OCI-LY7 (cell line): ENCODE data around the gene SLC38A4. TPM values are rescaled to one million over a fixed set of nuclear protein-coding genes. Genes with fewer than 3 reads are reported as not detected.
"Not testable (repeated sequence)": the region's sequence is repeated elsewhere in the genome, so short reads cannot be mapped to it uniquely, and the experiment has no call there.

Experiments
- BruUV-seq: library from RNA; stranded (reverse); fragments of 400-500 nt; replicated peaks from 2 replicates; lab custom pipeline; 2021; lab: Mats Ljungman, UMichigan
- CTCF ChIA-PET: fragments of 300-600 bp; sonication (Branson Sonifier 250); formaldehyde crosslinking; loops from one replicate; lab custom pipeline; 2022; ENCODE audit warnings: antibody characterized with exemption; ENCODE audit not compliant: unreplicated experiment; lab: Charles Lee
- POLR2A ChIA-PET: fragments of 300-600 bp; sonication (Branson Sonifier 250); formaldehyde crosslinking; loops from one replicate; lab custom pipeline; 2022; ENCODE audit warnings: antibody characterized with exemption; lab: Charles Lee
- DNase-seq: peaks from one replicate; pipeline ENCODE4 v3.0.0-alpha.2; 2015; ENCODE audit warnings: low spot score
- H2AFZ ChIP-seq: fragments of 200-600 bp; sonication (generic), shearing (Covaris generic); 2 replicates; pipeline ENCODE4 v1.6.1; 2014; ENCODE audit warnings: mild to moderate bottlenecking, antibody characterized with exemption, low read length, moderate library complexity
- H3K27ac ChIP-seq: fragments of 200-600 bp; sonication (generic); 2 replicates; pipeline ENCODE4 v1.5.1; 2014; ENCODE audit warnings: mixed run types, low read depth, mild to moderate bottlenecking, moderate library complexity, low read length, inconsistent platforms; ENCODE audit not compliant: poor library complexity, severe bottlenecking
- H3K36me3 ChIP-seq: fragments of 200-600 bp; sonication (generic); 2 replicates; pipeline ENCODE4 v1.6.1; 2014; ENCODE audit warnings: mild to moderate bottlenecking, antibody characterized with exemption, low read length, moderate library complexity, mixed read lengths; ENCODE audit not compliant: insufficient read depth
- H3K4me1 ChIP-seq: fragments of 200-600 bp; sonication (generic); 2 replicates; pipeline ENCODE4 v1.5.1; 2014; ENCODE audit warnings: mild to moderate bottlenecking, low read length; ENCODE audit not compliant: insufficient read depth, poor library complexity, severe bottlenecking
- H3K4me2 ChIP-seq: fragments of 200-600 bp; sonication (generic); 2 replicates; pipeline ENCODE4 v1.6.1; 2014; ENCODE audit warnings: mild to moderate bottlenecking, low read length
- H3K4me3 ChIP-seq: fragments of 200-600 bp; sonication (generic); 2 replicates; pipeline ENCODE4 v1.5.1; 2014; ENCODE audit warnings: mild to moderate bottlenecking, low read depth, low read length; ENCODE audit not compliant: poor library complexity, severe bottlenecking
- H3K79me2 ChIP-seq: fragments of 200-600 bp; sonication (generic); 2 replicates; pipeline ENCODE4 v1.6.1; 2016; ENCODE audit warnings: low read depth, mild to moderate bottlenecking, low read length, moderate library complexity, mixed read lengths; ENCODE audit not compliant: insufficient read depth
- H3K9me2 ChIP-seq: fragments of 200-600 bp; sonication (generic); 2 replicates; pipeline ENCODE4 v1.6.1; 2016; ENCODE audit warnings: mild to moderate bottlenecking, low read length, mixed read lengths; ENCODE audit not compliant: insufficient read depth
- H3K9me3 ChIP-seq: fragments of 200-600 bp; sonication (generic); 2 replicates; pipeline ENCODE4 v1.6.1; 2014; ENCODE audit warnings: mild to moderate bottlenecking, mixed run types, low read length, mixed read lengths
- H4K20me1 ChIP-seq: fragments of 200-600 bp; sonication (generic); 2 replicates; pipeline ENCODE4 v1.6.1; 2014; ENCODE audit warnings: mild to moderate bottlenecking, antibody characterized with exemption, low read length, moderate library complexity, mixed read lengths; ENCODE audit not compliant: insufficient read depth
- EZH2phosphoT487 ChIP-seq: fragments of 200-600 bp; sonication (generic); IDR thresholded peaks from 2 replicates; pipeline ENCODE4 v1.6.1; 2018; ENCODE audit warnings: low read depth, borderline replicate concordance, mild to moderate bottlenecking, mixed run types, antibody characterized with exemption, low read length, moderate library complexity, mixed read lengths
- intact Hi-C: fragments of 100-400 bp; cut with micrococcal nuclease; formaldehyde crosslinking; loops from one replicate; pipeline ENCODE4 v1.10.0; 2022; ENCODE audit not compliant: unreplicated experiment
- total RNA-seq, 2 experiments: library from RNA; depleted of rRNA in 1 of 2; stranded (reverse); fragments of >200 nt in 1 of 2; shearing (Covaris generic) in 1 of 2; gene quantifications; 2 replicates each; pipeline ENCODE4 v1.2.3, GENCODE V29; 2014 to 2022
- TF ChIP-seq, protein P1 (sequence below): fragments of 200-600 bp; sonication (generic); conservative IDR thresholded peaks from 2 replicates; pipeline ENCODE4 v1.5.1; 2014; ENCODE audit warnings: mild to moderate bottlenecking, antibody characterized with exemption, low read length, moderate library complexity, mixed read lengths

SLC38A4 gene
- total RNA-seq, 2 experiments from 2014 or later: not detected

DNA sequence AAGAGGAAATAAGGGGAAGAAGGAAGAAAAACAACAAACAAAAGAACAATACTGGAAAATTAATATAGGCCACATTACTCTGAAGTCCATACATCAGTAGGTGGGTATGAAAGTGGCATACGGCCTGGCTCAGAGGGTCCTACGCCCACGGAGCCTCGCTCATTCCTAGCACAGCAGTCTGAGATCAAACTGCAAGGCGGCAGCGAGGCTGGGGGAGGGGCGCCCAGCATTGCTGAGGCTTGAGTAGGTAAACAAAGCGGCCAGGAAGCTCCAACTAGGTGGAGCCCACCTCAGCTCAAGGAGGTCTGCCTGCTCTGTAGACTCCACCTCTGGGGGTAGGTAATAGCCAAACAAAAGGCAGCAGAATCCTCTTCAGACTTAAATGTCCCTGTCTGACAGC, 23.0 kb upstream of the SLC38A4 start:
- BruUV-seq, intact Hi-C loops, H3K79me2 ChIP-seq, CTCF ChIA-PET, H3K4me3 ChIP-seq, H3K4me2 ChIP-seq, H2AFZ ChIP-seq, DNase-seq, H3K4me1 ChIP-seq, H3K27ac ChIP-seq, H3K36me3 ChIP-seq, H4K20me1 ChIP-seq, H3K9me2 ChIP-seq, H3K9me3 ChIP-seq: not testable (repeated sequence)
- POLR2A ChIA-PET: interaction anchor here (0.6 kb wide), 1 partner anchor 259 kb away, joined by 5 read pairs; no protein-coding TSS in a partner anchor

DNA sequence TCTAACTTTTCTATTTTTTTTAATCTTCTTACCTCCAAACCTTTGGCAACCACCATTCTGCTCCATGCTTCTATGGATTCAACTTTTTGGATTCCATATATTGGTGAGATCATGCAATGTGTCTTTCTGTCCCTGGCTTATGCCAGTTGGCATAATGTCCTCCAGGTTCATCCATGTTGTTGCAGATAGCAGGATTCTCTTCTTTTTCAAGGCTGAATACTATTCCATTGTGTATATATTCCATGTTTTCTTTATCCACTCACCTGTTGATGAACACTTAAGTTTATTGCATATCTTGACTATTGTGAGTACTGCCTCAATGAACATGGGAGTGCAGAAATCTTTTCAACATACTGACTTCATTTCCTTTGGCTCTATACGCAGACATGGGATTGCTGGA, 21.2 kb upstream of the SLC38A4 start:
- Histone ChIP-seq H3K4me2 (no peak overlapping the region), H3K9me3 (no peaks in the 10 kb centered on the region), H3K4me3 (no peak overlapping the region), H3K36me3 (no peaks in the 10 kb centered on the region), H3K79me2 (no peaks in the 10 kb centered on the region), H2AFZ (no peak overlapping the region), H3K4me1 (no peaks in the 10 kb centered on the region), H3K9me2 (no peaks in the 10 kb centered on the region), H3K27ac (no peak overlapping the region), H4K20me1 (no peaks in the 10 kb centered on the region)
- no peak for DNase-seq
- ChIA-PET CTCF (no interaction called here), POLR2A (interaction anchor here (0.7 kb wide), 1 partner anchor 47 kb away, joined by 3 read pairs; no protein-coding TSS in a partner anchor)
- no TSS peak for BruUV-seq
- intact Hi-C loops: no loop called here
- TF ChIP-seq, protein P1, sequence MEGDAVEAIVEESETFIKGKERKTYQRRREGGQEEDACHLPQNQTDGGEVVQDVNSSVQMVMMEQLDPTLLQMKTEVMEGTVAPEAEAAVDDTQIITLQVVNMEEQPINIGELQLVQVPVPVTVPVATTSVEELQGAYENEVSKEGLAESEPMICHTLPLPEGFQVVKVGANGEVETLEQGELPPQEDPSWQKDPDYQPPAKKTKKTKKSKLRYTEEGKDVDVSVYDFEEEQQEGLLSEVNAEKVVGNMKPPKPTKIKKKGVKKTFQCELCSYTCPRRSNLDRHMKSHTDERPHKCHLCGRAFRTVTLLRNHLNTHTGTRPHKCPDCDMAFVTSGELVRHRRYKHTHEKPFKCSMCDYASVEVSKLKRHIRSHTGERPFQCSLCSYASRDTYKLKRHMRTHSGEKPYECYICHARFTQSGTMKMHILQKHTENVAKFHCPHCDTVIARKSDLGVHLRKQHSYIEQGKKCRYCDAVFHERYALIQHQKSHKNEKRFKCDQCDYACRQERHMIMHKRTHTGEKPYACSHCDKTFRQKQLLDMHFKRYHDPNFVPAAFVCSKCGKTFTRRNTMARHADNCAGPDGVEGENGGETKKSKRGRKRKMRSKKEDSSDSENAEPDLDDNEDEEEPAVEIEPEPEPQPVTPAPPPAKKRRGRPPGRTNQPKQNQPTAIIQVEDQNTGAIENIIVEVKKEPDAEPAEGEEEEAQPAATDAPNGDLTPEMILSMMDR: no peak
- no peak for TF ChIP-seq EZH2phosphoT487

DNA sequence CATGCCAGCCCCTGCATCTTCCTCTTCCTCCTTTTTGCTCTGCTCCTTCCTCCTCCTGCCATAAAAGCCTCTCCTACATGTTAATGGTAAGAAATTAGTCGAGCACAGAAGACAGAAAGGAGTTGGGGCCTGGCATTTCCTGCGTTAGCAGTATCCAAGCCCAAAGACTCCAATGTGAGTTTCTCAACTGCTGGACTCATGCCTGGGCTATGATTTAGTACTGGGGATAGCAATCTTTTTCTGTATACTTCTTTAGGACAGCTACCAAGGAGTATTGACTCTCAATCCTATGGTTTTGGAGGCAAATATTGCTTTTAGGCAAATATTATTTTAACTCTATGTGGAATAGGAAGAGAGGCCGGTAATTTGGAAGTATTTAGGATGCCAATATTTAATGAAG, 18.0 kb upstream of the SLC38A4 start:
- Histone ChIP-seq H3K36me3 (no peaks in the 10 kb centered on the region), H3K79me2 (no peaks in the 10 kb centered on the region), H3K4me3 (no peak overlapping the region), H4K20me1 (no peaks in the 10 kb centered on the region), H2AFZ (no peak overlapping the region), H3K9me3 (no peaks in the 10 kb centered on the region), H3K27ac (no peak overlapping the region), H3K9me2 (no peaks in the 10 kb centered on the region), H3K4me2 (no peak overlapping the region), H3K4me1 (no peaks in the 10 kb centered on the region)
- intact Hi-C loops: no loop called here
- no peak for DNase-seq
- no peak for TF ChIP-seq EZH2phosphoT487
- TF ChIP-seq, protein P1: no peak
- ChIA-PET CTCF (no interaction called here), POLR2A (no interaction called here)
- no TSS peak for BruUV-seq
